ENCODE measurements around the gene PINLYP.
"Not testable (repeated sequence)": the region's sequence is repeated elsewhere in the genome, so short reads cannot be mapped to it uniquely, and the experiment has no call there.

Gene PINLYP

DNA sequence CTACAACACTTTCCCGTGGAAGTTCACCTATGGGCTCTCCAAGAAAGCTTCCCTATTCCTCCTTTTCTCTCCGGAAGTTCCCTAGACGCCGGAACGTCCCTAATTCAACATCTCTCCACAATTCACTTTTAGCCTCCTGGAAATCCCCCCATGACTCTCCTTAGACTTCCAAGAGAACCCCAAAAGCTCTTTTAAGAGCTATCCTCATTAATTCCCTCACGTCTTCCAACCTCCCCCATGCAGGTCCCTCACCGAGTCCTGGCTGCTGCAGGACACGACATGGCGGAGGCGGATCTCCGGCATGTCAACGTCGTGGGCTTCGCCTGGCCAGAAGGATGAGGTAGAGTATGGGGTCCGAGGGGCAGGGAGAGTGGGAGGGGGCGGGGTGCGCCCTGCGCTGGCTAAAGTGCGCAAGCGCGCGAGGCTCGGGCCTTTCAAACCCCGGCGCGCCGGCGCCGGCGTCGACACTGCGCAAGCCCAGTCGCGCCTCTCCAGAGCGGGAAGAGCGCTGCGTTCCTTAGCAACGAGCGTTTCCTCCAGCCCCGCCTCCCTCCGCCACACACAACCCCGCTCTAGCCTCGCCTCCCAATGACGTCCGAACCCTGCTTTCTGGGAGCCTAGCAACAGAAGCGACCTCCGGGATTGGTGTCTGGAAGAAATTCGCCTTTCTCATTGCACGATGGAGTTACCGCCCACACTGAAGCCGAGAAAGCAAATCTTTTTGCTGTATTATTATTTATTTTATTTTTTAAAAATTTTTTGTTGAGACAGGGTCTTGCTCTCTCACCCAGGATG lies at the start of gene PINLYP, which contains the start of gene XRCC1:
PINLYP (plus strand) TSS at position 646 of the 795 bp plus-strand sequence. CDS start 1,391 bp downstream, outside the sequence.
XRCC1 (minus strand) TSS at position 372 of the 795 bp plus-strand sequence; CDS start at position 303, 69 bp downstream.
- DNase-seq, result peak; percentile 96

DNA sequence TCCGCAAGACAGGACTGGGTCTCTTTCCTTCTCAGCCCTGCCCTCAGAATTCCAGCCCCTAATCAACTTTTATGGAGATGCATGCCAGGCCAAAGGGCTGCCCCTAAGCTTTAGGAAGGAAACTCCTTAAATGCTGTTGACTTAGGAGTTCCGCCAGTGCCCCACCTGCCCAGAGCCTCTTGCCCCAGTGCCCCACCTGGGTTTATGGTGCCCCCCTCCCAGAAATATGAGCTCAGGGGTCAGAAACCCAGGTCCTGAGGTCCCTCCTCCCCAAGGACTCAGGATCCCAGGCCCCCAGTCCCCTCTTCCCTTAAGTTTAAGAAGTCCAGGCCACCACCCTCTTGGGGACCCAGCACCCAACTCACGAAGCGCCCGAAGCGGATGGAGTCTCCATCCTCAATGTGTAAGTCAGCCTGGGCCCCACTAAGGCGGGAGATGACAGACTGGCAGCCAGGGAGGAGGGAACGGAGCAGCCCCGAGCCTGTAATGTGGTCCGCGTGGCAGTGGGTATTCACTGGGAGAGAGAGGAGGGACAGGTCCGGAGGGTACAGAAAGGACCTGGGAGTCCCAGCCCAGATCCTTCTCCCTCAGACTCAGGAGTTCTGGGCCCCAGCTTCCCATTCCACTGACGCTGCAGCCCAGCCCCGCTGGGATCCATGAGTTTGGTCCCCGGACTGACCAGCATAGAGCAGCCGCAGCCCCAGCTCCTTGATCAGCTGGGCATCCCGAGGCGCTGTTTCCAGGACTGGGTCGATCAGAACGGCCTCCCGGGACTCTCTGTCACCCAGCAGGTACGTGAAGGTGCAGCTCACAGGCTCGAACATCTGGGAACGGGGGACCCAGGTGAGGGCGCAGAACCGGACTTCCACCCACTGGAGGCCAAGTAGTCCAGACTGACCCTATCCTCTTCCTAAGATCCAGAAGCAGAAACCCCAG lies 49.5 kb upstream of the PINLYP start:
- DNase-seq, result peak; percentile 76

GRCh38 chr19:43526884-43527859 lies 48.4 kb upstream of the PINLYP start, which contains the start of gene ETHE1:
Gene ETHE1 (minus strand): TSS chr19:43527201. CDS start chr19:43527177, 24 bp downstream.
- peak; percentile 91 for DNase-seq

DNA sequence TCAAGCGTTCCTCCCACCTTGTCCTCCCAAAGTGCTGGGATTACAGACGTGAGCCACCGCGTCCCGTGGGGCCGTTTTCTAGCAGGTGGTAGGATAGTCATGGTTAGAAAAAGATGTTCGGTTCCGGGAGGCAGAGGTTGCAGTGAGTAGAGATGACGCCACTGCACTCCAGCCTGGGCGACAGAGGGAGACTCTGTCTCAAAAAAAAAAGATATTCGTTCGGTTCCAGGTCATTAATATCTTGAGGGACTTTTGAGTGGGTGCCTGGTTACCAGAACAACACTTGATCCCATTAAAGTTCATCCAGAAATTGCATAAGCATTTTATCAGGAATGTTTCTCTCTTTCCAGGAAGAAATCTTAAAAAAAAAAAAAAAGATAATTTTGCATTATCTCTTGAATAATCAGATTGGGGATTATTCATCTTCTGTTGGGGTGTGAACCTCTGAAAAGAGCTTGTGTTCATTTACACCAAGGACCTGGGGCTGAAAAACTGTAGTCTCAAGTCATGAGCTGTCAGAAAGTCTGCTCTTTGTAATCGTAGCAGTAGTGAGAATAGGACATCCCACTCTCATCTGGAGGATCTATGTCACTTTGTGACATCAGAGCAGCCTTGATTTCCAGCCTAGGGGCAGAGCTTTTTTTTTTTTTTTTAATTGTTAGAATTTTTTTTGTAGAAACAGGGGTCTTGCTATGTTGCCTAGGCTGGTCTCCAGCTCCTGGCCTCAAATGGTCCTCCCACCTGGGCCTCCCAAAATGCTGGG lies 47.6 kb upstream of the PINLYP start:
- DNase-seq, result no peak

- DNase-seq, result no peak
Measured at GRCh38 chr19:43532571-43532961, 43.0 kb upstream of the PINLYP start.

DNA sequence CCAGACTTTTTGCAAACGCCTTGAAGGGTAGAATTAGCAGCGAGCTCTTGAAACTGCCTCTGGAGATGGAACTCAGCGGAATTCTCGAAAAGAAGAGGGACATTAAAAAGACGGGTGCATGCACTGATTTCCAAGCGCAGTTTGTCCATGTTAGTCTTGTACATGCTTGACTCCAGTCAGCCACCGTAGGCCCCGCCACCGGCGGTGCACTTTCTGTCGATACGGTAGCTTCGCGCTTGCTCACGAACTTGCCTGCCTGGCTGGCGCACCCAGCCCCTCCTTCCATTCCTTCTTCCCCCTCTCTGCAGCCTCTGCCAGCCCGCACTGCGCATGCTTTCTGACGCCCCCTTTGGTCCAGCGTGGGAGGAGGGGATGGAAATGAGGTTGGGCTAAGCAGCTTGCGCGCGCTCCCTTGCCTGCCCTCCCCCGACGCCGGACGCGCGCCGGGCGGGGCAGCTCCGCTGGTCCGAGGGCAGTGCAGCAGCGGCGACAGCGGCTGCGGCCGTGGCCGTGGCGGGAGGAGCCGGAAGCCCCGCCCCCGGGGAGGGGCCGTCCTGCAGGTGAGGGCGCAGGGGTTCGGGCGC lies 42.5 kb upstream of the PINLYP start, which contains the start of gene ZNF575:
ZNF575 (plus strand) TSS at position 227 of the 584 bp plus-strand sequence. CDS start 1,235 bp downstream, outside the sequence.
- DNase-seq, result peak; percentile 91

GRCh38 chr19:43533546-43534304 lies 41.9 kb upstream of the PINLYP start:
- DNase-seq, result peak; percentile 97

- no peak for DNase-seq
Measured at GRCh38 chr19:43534305-43534815, 41.2 kb upstream of the PINLYP start.

GRCh38 chr19:43534816-43535761 lies 40.5 kb upstream of the PINLYP start:
- no peak for DNase-seq

GRCh38 chr19:43538922-43539321 lies 36.7 kb upstream of the PINLYP start:
- DNase-seq, result no peak

DNA sequence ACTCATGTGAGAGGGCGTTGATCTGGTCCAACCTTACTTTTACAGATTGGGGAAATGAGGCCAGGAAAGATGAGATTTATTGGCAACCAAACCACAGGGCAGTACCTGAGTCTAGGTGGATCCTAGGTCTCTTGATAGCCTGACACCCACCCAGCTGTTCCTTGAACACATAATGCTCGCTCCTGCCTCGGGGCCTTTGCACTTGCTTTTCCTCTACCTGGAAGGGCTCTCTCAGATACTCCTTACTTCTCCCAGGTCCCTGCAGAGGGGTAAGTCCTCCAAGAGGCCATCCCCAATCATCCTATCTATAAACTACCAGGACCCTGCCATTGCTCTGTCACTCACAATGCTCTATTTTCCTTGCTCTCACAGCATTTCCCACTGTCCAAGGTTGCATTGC lies 35.2 kb upstream of the PINLYP start:
- DNase-seq, result no peak

- DNase-seq, result no peak
Measured at GRCh38 chr19:43541920-43542650, 33.5 kb upstream of the PINLYP start.

DNA sequence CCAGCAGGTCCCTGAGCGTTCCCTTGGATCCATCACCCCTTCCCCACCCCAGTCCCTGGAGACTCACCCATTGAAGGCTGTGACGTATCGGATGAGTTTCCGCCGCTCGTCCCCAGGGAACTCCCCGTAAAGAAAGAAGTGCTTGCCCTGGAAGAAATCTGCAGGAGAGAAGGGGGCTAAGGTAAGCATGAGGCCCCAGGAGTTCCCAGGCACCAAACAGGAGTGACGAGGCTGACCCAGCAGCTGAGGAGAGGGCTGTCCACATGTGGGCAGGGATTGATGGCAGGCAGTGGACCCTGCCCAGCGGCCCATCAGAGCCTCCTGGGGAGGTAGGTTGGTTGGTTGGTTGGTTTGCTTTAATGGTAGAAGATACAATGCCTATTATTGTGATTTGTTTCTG lies 31.5 kb upstream of the PINLYP start:
- no peak for DNase-seq

DNA sequence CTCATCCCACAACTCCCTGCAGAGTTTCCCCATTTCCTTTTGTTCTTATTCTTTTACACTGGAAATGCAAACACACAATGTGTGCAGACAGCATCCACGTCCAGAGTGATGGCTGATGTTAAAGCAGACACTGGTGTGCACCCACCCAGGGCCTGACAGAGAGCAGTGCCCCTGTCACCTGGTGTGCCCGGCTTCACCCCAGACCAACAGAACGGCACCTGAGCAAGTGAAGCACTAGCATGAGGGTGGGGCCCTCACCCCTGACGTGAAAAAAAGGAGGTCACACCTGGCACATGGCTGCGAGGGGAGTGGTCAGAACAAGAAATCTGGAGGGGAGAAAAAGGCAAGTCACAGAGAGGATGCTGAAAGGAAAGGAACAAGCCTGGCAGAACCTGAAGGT lies 30.3 kb upstream of the PINLYP start:
- DNase-seq, result no peak

GRCh38 chr19:43545981-43546380 lies 29.6 kb upstream of the PINLYP start:
- no peak for DNase-seq

DNA sequence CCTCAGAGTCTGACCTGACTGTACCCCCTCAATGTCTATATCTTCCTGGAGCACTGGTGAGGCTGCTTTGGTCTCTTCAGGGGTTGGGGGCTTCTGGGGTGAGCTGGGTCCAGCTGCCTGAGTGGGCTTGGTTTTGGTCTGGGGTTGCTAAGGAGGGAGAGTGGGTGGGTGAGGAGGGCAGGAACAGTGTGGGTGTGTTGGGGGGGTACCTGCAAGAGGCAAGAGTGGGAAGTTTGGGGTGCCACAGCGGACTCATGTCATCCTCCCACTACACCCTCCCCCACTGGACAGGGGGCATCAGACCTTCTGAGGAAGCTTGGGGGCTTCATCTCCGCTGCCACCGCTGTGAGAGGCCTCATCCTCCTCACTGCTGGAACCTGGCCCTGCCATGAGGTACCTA lies 29.0 kb upstream of the PINLYP start:
- no peak for DNase-seq

DNA sequence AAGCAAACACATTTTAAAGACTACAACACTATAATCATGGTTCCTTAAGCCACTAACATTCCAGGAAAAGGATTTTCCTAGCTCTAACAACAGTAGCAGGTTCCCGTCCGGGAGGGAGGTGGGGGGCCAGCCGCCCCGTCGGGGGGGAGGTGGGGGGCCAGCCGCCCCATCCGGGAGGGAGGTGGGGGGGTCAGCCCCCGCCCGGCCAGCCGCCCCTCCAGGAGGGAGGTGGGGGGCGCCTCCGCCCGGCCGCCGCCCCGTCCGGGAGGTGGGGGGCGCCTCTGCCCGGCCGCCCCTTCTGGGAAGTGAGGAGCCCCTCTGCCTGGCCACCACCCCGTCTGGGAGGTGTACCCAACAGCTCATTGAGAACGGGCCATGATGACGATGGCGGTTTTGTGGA lies 27.7 kb upstream of the PINLYP start:
- DNase-seq, result not testable (repeated sequence)

DNA sequence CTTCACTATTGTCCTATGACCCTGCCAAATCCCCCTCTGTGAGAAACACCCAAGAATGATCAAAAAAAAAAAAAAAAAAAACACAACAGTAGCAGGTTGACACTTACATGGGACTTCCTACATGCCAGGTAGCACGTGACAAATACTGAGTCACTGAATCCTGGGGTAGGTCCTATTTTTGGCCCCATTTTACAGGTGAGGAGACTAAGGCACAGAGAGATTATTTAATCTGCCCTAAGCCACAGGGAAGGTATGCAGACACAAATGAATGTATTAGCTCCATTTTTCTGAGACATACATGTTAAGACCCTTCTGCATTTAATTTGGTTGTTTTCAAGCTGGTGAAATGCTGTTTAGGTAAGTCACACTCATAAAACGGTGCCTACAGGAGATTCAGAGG lies 26.9 kb upstream of the PINLYP start:
- DNase-seq, result no peak

All from activated CD8-positive, alpha-beta memory T cell treated with anti-CD3 and anti-CD28 coated beads, Interleukin-2, amount 50 U/mL, for 48 hours (primary cell).